LNCaP clone FGC (cell line): ENCODE measurements around the gene CCT4.

Experiments
- DNase-seq: peaks from one replicate; pipeline ENCODE4 v3.0.0-alpha.2; 2011; ENCODE audit warnings: low read depth
- H3K4me3 ChIP-seq: 2 replicates; pipeline ENCODE4 v1.5.1; 2011; ENCODE audit warnings: mild to moderate bottlenecking, low read depth, low read length, control low read depth
- TF ChIP-seq, protein P1 (sequence below): IDR thresholded peaks from 2 replicates; pipeline ENCODE4 v1.5.1; 2012; ENCODE audit warnings: mild to moderate bottlenecking; ENCODE audit not compliant: control insufficient read depth, insufficient read depth; ENCODE audit errors: extremely low read depth

Gene CCT4

GRCh38 chr2:61834893-61835292 lies 53.6 kb downstream of the CCT4 start:
- H3K4me3 ChIP-seq = no peak overlapping the region
- TF ChIP-seq, protein P1, sequence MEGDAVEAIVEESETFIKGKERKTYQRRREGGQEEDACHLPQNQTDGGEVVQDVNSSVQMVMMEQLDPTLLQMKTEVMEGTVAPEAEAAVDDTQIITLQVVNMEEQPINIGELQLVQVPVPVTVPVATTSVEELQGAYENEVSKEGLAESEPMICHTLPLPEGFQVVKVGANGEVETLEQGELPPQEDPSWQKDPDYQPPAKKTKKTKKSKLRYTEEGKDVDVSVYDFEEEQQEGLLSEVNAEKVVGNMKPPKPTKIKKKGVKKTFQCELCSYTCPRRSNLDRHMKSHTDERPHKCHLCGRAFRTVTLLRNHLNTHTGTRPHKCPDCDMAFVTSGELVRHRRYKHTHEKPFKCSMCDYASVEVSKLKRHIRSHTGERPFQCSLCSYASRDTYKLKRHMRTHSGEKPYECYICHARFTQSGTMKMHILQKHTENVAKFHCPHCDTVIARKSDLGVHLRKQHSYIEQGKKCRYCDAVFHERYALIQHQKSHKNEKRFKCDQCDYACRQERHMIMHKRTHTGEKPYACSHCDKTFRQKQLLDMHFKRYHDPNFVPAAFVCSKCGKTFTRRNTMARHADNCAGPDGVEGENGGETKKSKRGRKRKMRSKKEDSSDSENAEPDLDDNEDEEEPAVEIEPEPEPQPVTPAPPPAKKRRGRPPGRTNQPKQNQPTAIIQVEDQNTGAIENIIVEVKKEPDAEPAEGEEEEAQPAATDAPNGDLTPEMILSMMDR = no peak
- DNase-seq = no peak

DNA sequence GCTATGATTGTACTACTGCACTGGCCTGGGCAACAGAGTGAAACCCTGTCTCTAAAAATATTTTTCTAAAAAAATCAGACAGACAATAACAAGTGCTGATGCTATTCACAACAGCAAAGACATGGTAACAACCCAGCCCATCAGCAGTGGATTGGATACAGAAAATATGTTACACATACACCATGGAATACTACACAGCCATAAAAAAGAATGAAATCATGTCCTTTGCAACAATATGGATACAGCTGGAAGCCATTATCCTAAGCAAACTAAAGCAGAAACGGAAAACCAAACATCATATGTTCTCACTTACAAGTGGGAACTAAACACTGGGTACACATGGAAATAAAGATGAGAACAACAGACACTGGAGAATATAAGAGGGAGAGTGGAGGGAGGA lies 54.5 kb downstream of the CCT4 start:
- TF ChIP-seq, protein P1 = no peak
- DNase-seq = no peak
- no peak overlapping the region for H3K4me3 ChIP-seq

DNA sequence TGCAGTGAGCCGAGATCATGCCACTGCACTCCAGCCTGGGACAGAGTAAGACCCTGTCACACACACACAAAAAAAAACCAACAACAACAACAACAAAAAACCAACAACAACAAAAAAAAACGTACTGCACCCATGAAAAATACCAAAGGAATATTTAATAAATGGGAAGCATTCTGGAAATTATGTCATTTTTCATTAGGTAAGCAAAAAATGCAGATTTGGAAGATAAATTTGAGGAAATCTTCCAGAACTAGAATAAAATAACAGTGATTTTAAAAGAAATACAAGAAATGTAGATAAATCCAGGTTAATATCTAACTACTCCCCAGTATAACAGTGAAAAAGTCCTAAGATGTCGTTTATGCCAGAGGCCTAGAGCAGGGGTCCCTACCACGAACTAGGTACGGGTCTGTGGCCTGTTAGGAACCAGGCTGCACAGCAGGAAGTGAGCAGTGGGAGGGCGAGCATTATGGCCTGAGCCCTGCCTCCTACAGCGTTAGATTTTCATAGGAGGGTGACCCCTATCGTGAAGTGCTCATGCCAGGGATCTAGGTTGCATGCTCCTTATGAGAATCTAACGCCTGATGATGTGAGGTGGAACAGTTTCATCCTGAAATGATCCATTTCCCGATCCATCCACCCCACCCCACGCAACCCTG lies 56.1 kb downstream of the CCT4 start:
- TF ChIP-seq, protein P1 = no peak
- H3K4me3 ChIP-seq = no peak overlapping the region
- DNase-seq = no peak

GRCh38 chr2:61822255-61822654 lies 66.2 kb downstream of the CCT4 start:
- H3K4me3 ChIP-seq = no peak overlapping the region
- DNase-seq = no peak
- TF ChIP-seq, protein P1 = no peak
